GM23338 (cell line): ENCODE measurements around the gene GPC6. TPM values are rescaled to one million over a fixed set of nuclear protein-coding genes. Genes with fewer than 3 reads are reported as not detected.

Experiments
- ATAC-seq: fragments of 200-7000 bp; cut with Tn5 transposase; 3 replicates; pipeline ENCODE4 v1.9.1; 2020
- DNase-seq: peaks from one replicate; pipeline ENCODE4 v3.0.0-alpha.2; 2015; ENCODE audit warnings: low spot score
- H2AFZ ChIP-seq: fragments of 200-600 bp; sonication (generic); 2 replicates; pipeline ENCODE4 v1.8.0; 2016; ENCODE audit warnings: antibody characterized with exemption, mild to moderate bottlenecking, moderate library complexity
- H3F3A ChIP-seq: fragments of 200-600 bp; sonication (generic); replicated peaks from 2 replicates; pipeline ENCODE4 v1.8.0; 2017; ENCODE audit warnings: antibody characterized with exemption, mixed run types, low read depth
- H3K27ac ChIP-seq: fragments of 200-600 bp; sonication (generic); 2 replicates; pipeline ENCODE4 v1.6.1; 2016; ENCODE audit warnings: low read depth
- H3K27me3 ChIP-seq: fragments of 200-600 bp; sonication (generic); 2 replicates; pipeline ENCODE4 v1.8.0; 2016; ENCODE audit warnings: mild to moderate bottlenecking, mixed run types, moderate library complexity; ENCODE audit not compliant: insufficient read depth
- H3K36me3 ChIP-seq: fragments of 200-600 bp; sonication (generic); 2 replicates; pipeline ENCODE4 v1.8.0; 2016; ENCODE audit warnings: mild to moderate bottlenecking; ENCODE audit not compliant: insufficient read depth
- H3K4me1 ChIP-seq: fragments of 200-600 bp; sonication (generic); 2 replicates; pipeline ENCODE4 v1.8.0; 2016; ENCODE audit warnings: mild to moderate bottlenecking, moderate library complexity; ENCODE audit not compliant: insufficient read depth
- H3K4me2 ChIP-seq: fragments of 200-600 bp; sonication (generic); 2 replicates; pipeline ENCODE4 v1.7.1; 2017; ENCODE audit warnings: mixed run types
- H3K4me3 ChIP-seq: fragments of 200-600 bp; sonication (generic); 2 replicates; pipeline ENCODE4 v1.6.1; 2016; ENCODE audit warnings: mixed run types
- H3K79me2 ChIP-seq: fragments of 200-600 bp; sonication (generic); replicated peaks from 2 replicates; pipeline ENCODE4 v1.8.0; 2017; ENCODE audit warnings: mild to moderate bottlenecking; ENCODE audit not compliant: insufficient read depth
- H3K9me2 ChIP-seq: fragments of 200-600 bp; sonication (generic); 2 replicates; pipeline ENCODE4 v1.8.0; 2017; ENCODE audit not compliant: insufficient read depth
- H4K20me1 ChIP-seq: fragments of 200-600 bp; sonication (generic); replicated peaks from 2 replicates; pipeline ENCODE4 v1.8.0; 2017; ENCODE audit warnings: mild to moderate bottlenecking; ENCODE audit not compliant: insufficient read depth
- H3K27ac Mint-ChIP-seq: 2 replicates; pipeline ENCODE4 v1.8.0; 2020; ENCODE audit warnings: inconsistent platforms, mild to moderate bottlenecking, moderate library complexity, mixed read lengths
- H3K27me3 Mint-ChIP-seq: 3 replicates; pipeline ENCODE4 v1.8.0; 2022; ENCODE audit warnings: low read depth, mild to moderate bottlenecking, moderate library complexity, mixed read lengths, inconsistent platforms; ENCODE audit not compliant: insufficient read depth, poor library complexity
- H3K36me3 Mint-ChIP-seq: 3 replicates; pipeline ENCODE4 v1.8.0; 2021; ENCODE audit warnings: low read depth, mild to moderate bottlenecking, inconsistent platforms, moderate library complexity, mixed read lengths
- H3K4me1 Mint-ChIP-seq: 3 replicates; pipeline ENCODE4 v1.8.0; 2020; ENCODE audit warnings: mild to moderate bottlenecking, inconsistent platforms, mixed read lengths
- H3K4me3 Mint-ChIP-seq: 3 replicates; pipeline ENCODE4 v1.8.0; 2021; ENCODE audit warnings: moderate library complexity, mild to moderate bottlenecking, inconsistent platforms, mixed read lengths
- H3K9me3 Mint-ChIP-seq: 3 replicates; pipeline ENCODE4 v1.8.0; 2020; ENCODE audit warnings: moderate library complexity, mild to moderate bottlenecking, inconsistent platforms, mixed read lengths
- CREB1 ChIP-seq: fragments of 250-450 bp; sonication (Bioruptor Pico); IDR thresholded peaks from 2 replicates; pipeline ENCODE4 v1.5.0; 2020; ENCODE audit warnings: low read depth, mild to moderate bottlenecking, moderate library complexity
- CTCF ChIP-seq, 2 experiments: fragments of 200-600 bp in 1 of 2; sonication (generic) in 1 of 2; conservative IDR thresholded peaks; 2 replicates each; pipeline versions ENCODE4 v1.5.1 to v1.6.1; 2016 to 2017; ENCODE audit warnings: antibody characterized with exemption in 2 of 2, low read depth in 2 of 2, mild to moderate bottlenecking in 2 of 2, moderate library complexity in 1 of 2
- ETS1 ChIP-seq: IDR thresholded peaks from 2 replicates; pipeline ENCODE4 v1.6.1; 2016; ENCODE audit warnings: antibody characterized with exemption
- EZH2 ChIP-seq: fragments of 200-600 bp; sonication (generic); IDR thresholded peaks from one replicate; pipeline ENCODE4 v1.8.0; 2017; ENCODE audit warnings: antibody characterized with exemption, mild to moderate bottlenecking, low read depth; ENCODE audit not compliant: unreplicated experiment
- JUNB ChIP-seq: IDR thresholded peaks from one replicate; pipeline ENCODE4 v1.6.1; 2016; ENCODE audit warnings: antibody characterized with exemption; ENCODE audit not compliant: unreplicated experiment
- NANOG ChIP-seq: IDR thresholded peaks from 2 replicates; pipeline ENCODE4 v1.6.1; 2016; ENCODE audit warnings: antibody characterized with exemption, borderline replicate concordance
- POLR2AphosphoS5 ChIP-seq: IDR thresholded peaks from 2 replicates; pipeline ENCODE4 v1.6.1; 2016; ENCODE audit warnings: antibody characterized with exemption, low read depth
- REST ChIP-seq: IDR thresholded peaks from one replicate; pipeline ENCODE4 v1.6.1; 2018; ENCODE audit warnings: antibody characterized with exemption; ENCODE audit not compliant: unreplicated experiment
- STAT1 ChIP-seq: IDR thresholded peaks from one replicate; pipeline ENCODE4 v1.6.1; 2016; ENCODE audit warnings: antibody characterized with exemption; ENCODE audit not compliant: unreplicated experiment
- ZNF114 ChIP-seq: fragments of 250-450 bp; sonication (Bioruptor Pico); IDR thresholded peaks from 2 replicates; pipeline ENCODE4 v1.5.0; 2020; ENCODE audit warnings: mild to moderate bottlenecking, moderate library complexity
- polyA plus RNA-seq: library from polyadenylated mRNA; unstranded; fragments of >200 nt; fragmentation: Nextera tagmentation; extraction: Ambion mirVana; gene quantifications from 2 replicates; pipeline ENCODE4 v1.2.1, GENCODE V29; 2016
- total RNA-seq: library from RNA; depleted of rRNA; stranded (reverse); fragments of >200 nt; shearing (Covaris generic); gene quantifications from 2 replicates; pipeline ENCODE4 v1.2.3, GENCODE V29; 2014

Gene GPC6
- total and polyA plus RNA-seq, 2 experiments from 2014 or later = 6.4 to 28.6 TPM

- Mint-ChIP-seq H3K27ac (no peak overlapping the region), H3K4me1 (peaks cover 17% of the 10 kb centered on the region), H3K36me3 (no peaks in the 10 kb centered on the region), H3K9me3 (no peaks in the 10 kb centered on the region), H3K4me3 (no peak overlapping the region), H3K27me3 (no peaks in the 10 kb centered on the region)
- no peak overlapping the region for H2AFZ ChIP-seq
- no peaks in the 10 kb centered on the region for H4K20me1 ChIP-seq
- ATAC-seq (no peak), DNase-seq (no peak)
- H3K9me2 ChIP-seq = no peaks in the 10 kb centered on the region
- no peak overlapping the region for H3K27ac ChIP-seq
- H3K4me2 ChIP-seq = no peak overlapping the region
- no peaks in the 10 kb centered on the region for H3K36me3 ChIP-seq
- no peak overlapping the region for H3K4me3 ChIP-seq
- peaks cover 11% of the 10 kb centered on the region; the same call in 1 of the 2 replicates for H3K4me1 ChIP-seq
- no peaks in the 10 kb centered on the region for H3K27me3 ChIP-seq
- no peak for TF ChIP-seq JUNB
- no peak for TF ChIP-seq NANOG
- no peak for TF ChIP-seq CTCF (conservative IDR thresholded peaks at IDR 0.05; ENCODE audit: low read depth in 2 of 2)
- no peak for TF ChIP-seq ETS1
- TF ChIP-seq REST = no peak
- TF ChIP-seq STAT1 = no peak
- TF ChIP-seq CREB1 (CRISPR knock-in tag) = no peak
- TF ChIP-seq ZNF114 (CRISPR knock-in tag) = no peak
- no peaks in the 10 kb centered on the region for H3F3A ChIP-seq
- no peaks in the 10 kb centered on the region for H3K79me2 ChIP-seq
Observed at GRCh38 chr13:94176561-94176960, 950.0 kb downstream of the GPC6 start.

GRCh38 chr13:94177041-94177440 lies 950.4 kb downstream of the GPC6 start:
- H3K36me3 ChIP-seq = no peaks in the 10 kb centered on the region
- no peak overlapping the region for H3K27ac ChIP-seq
- H3K9me3 Mint-ChIP-seq = no peaks in the 10 kb centered on the region
- H3K79me2 ChIP-seq = no peaks in the 10 kb centered on the region
- no peaks in the 10 kb centered on the region for H3K9me2 ChIP-seq
- H3K4me2 ChIP-seq = no peak overlapping the region
- no peak overlapping the region for H3K27ac Mint-ChIP-seq
- no peaks in the 10 kb centered on the region for H3F3A ChIP-seq
- H4K20me1 ChIP-seq = no peaks in the 10 kb centered on the region
- no peaks in the 10 kb centered on the region for H3K27me3 ChIP-seq
- ATAC-seq = no peak
- no peak overlapping the region for H2AFZ ChIP-seq
- TF ChIP-seq CREB1 (CRISPR knock-in tag) (no peak), ZNF114 (CRISPR knock-in tag) (no peak), NANOG (no peak), EZH2 (no peak), POLR2AphosphoS5 (no peak)
- no peak overlapping the region for H3K4me3 ChIP-seq
- no peaks in the 10 kb centered on the region for H3K36me3 Mint-ChIP-seq
- peaks cover 12% of the 10 kb centered on the region for H3K4me1 Mint-ChIP-seq
- H3K27me3 Mint-ChIP-seq = no peaks in the 10 kb centered on the region
- no peak for DNase-seq
- H3K4me3 Mint-ChIP-seq = no peak overlapping the region
- peaks cover 7% of the 10 kb centered on the region; the same call in 1 of the 2 replicates for H3K4me1 ChIP-seq
